Muscle of arm (tissue), 12 donors: Measurements from ENCODE around the gene KCNJ11. TPM values are rescaled to one million over a fixed set of nuclear protein-coding genes. Genes with fewer than 3 reads are reported as not detected.
A peak's percentile ranks its signal among the peaks of the same experiment; 100 is the strongest.

ENCODE experiments used
- DNase-seq: peaks from one replicate; pipeline ENCODE4 v3.0.0-alpha.2; 2013
- polyA plus RNA-seq, 12 donors: library from polyadenylated mRNA; unstranded; fragments of 120-200 nt; gene quantifications; one replicate each; pipeline ENCODE4 v1.2.1, GENCODE V29; 2013; ENCODE audit not compliant: insufficient read length in 12 of 12

KCNJ11 gene
- polyA plus RNA-seq, 12 donors: 5.5 to 28.1 (median 12.4) TPM; not detected in 1

DNA sequence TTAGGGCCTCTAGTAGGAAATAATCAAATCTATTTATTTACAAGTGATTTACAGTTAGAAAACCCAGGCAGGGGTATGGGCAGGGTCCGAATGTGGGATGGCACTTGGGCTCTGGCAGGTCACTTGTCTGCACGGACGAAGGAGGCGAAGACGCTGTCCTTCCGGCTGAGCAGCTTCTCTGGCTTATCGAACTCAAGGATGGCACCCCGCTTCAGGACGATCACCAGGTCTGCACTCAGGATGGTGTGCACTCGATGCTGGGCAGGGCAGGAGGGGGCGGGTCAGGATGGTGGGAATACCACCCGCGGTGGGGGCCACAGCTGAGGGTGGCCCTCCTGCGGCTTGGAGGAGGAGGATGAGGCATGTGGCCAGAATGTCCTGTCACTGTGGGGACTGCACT, 4.4 kb upstream of the KCNJ11 start:
- no peak for DNase-seq

GRCh38 chr11:17391493-17392355, 3.3 kb upstream of the KCNJ11 start:
- no peak for DNase-seq

DNA sequence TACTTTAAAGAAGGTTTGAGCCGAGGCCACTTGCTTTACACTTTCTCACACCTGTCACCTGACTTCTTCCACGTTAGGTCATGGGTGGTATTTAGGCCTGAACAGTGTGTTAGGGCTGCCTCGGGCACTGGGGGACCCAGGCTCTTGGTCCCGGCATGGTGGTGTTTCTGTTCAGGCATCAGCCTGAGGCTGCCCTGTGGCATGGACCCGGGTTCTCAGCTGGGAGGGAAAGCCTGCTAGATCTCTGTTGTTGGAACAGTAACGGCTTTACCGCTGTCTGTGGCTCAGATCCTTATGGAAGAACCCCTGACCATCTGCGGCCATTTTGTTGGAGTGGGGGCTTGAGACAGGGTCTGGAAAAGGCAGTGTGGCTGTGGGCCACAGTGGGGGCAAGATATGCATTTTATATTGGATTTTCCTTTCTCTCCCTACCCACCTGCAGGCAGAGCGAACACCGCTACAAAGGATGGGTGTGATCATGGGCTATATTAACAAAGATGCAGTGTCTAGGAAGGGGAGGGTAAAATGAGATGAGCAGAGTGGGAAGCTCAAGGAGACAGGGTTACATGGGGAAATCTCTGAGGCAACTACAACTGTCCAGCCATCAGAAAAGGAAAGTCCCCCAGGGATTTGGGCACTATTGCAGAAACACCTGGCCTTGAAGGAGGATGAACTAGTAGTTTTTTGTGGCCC, 1.6 kb upstream of the KCNJ11 start:
- no peak for DNase-seq

DNA sequence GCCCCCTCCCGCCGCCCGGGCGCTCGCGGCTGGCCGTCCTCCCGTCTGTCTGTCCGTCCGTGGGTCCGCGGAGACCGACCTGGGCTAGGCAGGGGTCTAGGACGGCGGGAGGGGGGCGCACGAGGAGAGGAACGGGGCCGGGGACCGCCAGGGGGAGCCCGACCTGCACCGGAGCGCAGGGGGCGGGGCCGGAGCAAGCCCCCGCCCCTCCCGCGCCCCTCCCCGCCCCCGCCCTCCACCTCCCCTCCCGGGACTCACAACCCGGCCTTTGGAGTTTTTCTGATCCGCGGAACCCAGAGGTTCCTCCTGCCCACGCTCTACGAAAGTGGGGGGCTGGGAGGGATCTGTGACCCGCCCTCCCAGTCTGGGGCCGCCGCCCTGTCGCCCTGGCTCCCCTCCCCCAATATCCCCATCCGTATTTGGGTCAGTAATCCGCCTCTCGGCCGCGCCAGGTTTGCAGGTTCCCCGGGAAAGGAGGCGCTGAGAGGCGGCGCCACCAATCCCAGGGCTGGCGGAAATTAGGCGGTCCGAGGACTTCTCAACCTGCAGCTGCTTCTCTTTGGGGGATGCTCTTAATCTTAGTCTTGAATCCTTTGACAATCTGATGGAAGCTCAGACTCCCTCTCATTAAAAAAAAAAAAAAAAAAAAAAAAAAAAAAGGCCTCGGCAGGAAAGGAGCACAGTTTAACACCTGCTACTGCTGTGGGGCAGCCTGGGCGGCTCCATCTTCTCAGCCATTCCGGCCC, 925 bp upstream of the KCNJ11 start:
- peak; percentile 33 for DNase-seq

DNA sequence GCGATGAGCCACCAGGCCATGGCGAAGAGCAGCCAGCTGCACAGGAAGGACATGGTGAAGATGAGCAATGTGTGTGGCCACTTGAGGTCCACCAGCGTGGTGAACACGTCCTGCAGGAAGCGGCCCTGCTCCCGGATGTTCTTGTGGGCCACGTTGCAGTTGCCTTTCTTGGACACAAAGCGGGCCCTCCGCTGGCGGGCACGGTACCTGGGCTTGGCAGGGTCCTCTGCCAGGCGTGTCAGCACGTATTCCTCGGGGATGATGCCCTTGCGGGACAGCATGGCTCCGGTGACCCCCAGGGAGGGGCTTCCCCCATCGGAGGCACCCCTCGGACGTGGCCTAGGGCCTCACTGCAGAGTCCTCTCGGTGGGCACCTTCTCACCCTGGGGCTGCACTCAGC, 648 bp downstream of the KCNJ11 start:
- no peak for DNase-seq

- no peak for DNase-seq
These were observed 1.2 kb downstream of the KCNJ11 start for GRCh38 chr11:17387254-17387653.

DNA sequence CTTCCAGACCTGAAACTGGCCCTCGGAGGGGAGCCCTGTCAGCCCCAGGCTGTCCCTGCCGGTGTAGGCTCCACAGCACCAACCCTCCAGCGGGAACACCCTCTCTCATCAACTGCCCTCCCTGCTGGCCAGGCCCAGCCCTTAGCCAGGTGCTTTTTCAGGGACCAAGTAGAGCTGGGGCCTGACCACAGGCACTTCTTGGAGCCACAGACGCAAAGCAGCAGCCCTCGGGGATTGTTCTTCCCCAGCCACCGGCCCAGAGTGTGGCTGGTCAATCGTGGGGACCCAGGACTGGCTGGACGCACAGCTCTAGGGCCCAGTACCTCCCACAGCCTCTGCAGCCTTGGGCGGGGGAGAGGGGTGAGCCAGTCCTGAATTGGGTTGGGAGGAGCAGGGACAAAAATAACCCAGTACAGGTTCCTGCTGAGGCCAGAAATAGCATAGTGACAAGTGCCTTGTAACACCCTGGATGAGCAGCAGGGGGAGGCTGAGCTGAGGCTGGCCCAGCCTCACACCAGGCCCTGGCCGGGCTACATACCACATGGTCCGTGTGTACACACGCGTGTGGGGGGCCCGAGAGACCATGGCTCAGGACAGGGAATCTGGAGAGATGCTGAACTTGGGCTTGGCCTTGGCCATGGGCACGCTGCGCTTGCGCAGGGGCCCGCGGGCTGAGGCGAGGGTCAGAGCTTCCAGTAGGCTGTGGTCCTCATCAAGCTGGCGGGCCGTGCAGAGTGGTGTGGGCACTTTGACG, 2.0 kb downstream of the KCNJ11 start:
- peak; percentile 36 for DNase-seq

DNA sequence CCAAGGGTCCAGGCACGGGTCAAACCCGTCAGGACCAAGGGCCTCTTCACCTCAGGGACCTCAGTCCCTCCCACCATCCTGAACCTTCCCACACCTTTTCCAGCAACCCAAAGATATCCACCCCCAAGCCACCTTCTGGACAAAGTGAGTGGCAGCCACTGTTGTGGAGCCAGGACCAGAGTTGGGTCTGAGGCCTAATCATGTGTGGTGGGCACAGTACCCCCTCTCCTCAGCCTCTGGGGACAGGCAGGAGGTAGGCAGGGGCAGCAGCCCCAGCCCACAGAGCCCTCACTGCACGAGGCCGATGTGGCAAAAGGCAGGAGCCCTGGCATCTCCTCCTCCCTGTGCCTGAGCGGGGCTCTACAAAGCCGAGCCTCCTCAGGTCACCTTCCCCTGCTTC, 2.5 kb downstream of the KCNJ11 start:
- DNase-seq: no peak

- DNase-seq: no peak
These were observed 3.0 kb downstream of the KCNJ11 start for GRCh38 chr11:17385492-17385891.

GRCh38 chr11:17384002-17384511, 4.4 kb downstream of the KCNJ11 start:
- peak; percentile 73 for DNase-seq

DNA sequence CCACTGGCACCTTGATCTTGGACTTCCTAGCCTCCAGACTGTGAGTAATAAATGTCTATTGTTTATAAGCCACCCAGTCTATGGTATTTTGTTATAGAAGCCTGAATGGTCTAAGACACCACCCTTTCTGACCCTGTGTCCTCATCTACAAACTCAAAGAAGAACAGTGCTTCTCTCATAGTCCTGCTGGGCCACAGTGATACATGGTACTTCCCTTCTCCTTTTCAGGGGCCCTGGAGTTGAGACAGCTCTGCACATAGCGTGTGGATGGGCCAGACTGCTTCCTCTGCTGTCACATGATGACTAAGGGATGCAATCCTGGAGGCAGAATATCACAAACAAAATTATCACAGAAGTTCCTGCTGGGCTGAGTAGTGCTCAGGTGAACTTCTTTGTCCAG, 5.0 kb downstream of the KCNJ11 start:
- DNase-seq: no peak

DNA sequence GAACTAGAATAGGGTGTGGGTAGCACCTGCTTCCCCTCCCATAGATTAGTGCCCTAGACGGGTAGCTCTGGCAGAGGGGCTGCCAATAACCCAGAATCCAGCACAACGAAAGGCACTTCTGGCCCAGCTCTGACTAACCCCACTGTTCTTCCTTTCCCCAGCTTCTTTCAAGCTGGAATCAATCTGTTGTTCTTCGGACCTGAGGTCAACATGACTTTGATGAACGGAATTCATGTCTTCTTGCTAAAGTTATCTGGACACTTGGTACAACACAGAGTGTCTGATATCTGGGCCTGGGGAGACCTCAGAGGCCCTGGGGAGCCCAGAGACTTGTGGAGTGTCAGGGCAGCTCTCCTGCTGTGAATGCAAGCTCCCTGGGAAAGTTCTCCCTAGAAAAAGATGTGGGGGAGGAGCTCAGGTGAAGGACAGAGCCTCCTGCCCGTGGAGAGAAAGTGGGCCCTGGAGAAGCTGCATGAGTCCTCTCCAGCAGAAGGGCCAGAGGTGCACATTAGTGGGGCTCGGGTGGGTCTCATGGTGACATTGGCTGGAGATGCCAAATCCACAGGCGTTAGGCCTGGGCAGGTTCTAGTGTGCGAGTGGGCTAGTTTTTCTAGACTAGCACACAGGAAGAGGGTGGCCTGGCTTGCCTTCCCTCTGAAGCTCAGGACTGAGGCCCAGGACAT, 6.3 kb downstream of the KCNJ11 start:
- no peak for DNase-seq

DNA sequence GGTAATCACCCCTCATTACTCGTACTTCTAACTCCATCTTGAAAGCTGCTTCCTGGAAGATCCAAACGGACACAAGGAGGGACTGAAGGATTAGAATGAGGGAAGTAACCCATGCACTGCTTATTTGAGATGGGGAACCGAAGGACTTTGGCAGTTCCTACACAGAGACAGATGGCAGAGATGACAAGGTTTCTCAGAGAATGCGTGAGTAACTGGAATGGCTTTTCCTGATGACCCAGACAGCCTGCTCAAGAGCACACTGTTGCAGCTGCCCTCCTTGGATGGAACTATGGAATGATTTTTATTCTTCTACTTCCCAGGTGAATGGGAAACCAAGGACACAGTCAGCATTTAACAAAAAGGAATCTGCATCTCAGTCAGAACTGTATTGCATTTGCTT, 7.3 kb downstream of the KCNJ11 start:
- no peak for DNase-seq

DNA sequence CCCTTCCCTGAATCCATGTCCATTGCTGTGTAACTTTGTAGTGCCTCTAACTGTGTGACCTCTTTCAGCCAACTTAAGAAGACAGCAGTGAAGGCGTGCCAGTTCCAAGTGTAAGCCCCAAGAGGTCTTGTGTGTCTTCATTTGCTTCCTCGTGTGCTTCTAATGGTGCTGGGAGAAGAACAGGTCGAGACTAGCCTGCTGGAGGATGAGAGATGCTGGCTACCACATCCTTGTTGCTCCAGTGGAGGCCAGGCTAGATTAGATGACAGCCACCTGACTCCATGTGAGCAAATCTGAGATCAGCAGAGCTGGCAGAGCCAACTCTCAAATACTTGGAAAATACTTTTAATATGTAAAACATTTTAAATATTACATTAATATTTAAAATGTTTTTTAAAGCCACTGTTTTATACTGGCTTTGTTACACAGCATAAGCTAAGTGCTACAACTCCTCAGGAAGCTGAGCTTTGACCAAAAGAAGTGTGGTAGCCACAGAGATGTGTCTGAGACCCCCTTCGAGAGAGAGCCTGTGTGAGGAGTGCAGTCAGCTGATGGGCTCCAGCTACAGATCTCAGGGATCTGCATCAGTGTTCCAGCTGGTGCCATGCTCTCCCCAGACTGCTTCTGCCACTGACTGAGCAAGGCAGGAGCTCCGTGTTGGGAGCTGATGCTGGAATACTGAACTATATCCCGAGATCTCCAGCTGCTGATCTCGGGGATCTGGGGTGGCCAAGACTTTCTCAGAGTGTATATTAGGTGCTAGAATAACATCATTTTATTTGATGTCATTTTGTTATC, 8.9 kb downstream of the KCNJ11 start:
- DNase-seq: no peak

GRCh38 chr11:17378655-17379054, 9.8 kb downstream of the KCNJ11 start:
- no peak for DNase-seq

- no peak for DNase-seq
These were observed 12.0 kb downstream of the KCNJ11 start for GRCh38 chr11:17376493-17376892.

DNA sequence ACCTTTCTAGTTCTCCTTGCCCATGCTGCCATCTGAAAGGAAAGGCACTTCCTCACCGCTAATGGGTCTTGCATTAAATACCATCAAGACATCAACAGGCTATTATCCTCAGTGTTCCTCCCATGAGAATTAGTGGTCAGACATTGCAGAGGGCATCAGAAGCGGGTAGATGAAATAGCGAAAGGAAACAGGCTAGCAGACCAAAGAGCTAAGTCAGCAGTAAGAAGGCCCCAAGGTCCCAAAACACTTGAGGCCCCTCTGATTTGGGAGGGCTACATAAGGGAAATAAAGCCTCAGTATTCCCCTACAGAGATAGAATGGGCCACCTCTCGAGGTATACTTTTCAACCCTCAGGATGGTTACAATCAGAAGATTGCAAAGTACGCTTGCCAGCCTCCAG, 12.9 kb downstream of the KCNJ11 start:
- DNase-seq: no peak

- DNase-seq: no peak
These were observed 16.8 kb downstream of the KCNJ11 start for GRCh38 chr11:17371614-17372013.

DNA sequence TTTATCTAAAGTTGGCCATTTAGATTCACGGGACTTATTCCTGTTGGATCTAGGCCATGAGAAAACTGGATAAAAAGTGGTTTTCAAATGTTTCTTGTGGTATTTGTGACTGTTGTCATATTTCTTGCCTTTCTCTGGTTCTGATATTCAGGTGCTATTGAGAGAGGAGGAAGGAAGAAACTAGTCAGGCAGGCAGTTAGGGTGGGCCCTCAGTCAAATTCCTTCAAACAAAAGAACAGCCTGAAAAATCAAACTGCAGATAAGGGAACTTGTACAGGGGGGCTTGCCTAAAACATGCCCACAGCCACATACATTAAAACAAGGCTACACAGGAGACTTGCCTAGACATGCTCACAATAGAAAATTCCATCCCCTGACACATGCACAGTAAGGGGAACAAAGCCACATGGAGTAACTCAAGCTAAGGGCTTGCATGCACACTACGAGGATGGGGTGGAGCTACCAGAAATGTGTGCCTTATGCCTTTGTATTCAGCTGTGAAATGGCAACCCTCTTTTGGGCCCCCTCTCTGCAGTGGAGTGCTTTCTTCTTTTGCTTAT, 18.7 kb downstream of the KCNJ11 start:
- DNase-seq: no peak

DNA sequence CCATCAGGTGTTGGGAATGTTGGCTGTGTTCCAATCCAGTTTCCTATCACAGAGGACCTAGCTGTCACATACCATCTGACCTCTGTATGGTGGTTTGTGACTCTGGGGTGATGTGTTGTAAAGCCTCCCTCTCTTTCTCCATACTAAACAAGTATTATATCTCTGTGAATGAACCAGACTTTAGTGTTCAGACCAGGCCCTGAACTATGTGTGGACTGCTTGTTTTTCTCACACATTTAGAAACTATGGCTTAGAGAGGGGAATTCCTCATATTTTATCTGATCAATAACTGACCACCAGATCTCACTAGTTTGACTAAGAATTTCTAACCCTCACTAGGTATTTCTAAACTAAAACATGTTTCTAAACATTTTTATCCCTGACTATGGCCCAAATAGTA, 19.4 kb downstream of the KCNJ11 start:
- DNase-seq: no peak
